NCI-H1092 treated with DMSO at 0.1 percent for 48 hours (cell line): Measurements from ENCODE around the gene TRHDE.

Source experiments
- DNase-seq: peaks from one replicate; lab custom pipeline; 2025; lab: John Stamatoyannopoulos, UW

Gene TRHDE

GRCh38 chr12:72318341-72318740, 46.2 kb downstream of the TRHDE start:
- DNase-seq = no peak

GRCh38 chr12:72323881-72324280, 51.7 kb downstream of the TRHDE start:
- no peak for DNase-seq

GRCh38 chr12:72330301-72330700, 58.1 kb downstream of the TRHDE start:
- no peak for DNase-seq

GRCh38 chr12:72330784-72331183, 58.6 kb downstream of the TRHDE start:
- no peak for DNase-seq

- no peak for DNase-seq
These were observed 65.2 kb downstream of the TRHDE start for GRCh38 chr12:72337382-72337781.

GRCh38 chr12:72337946-72338345, 65.8 kb downstream of the TRHDE start:
- no peak for DNase-seq

- DNase-seq = no peak
These were observed 66.3 kb downstream of the TRHDE start for GRCh38 chr12:72338437-72338836.

GRCh38 chr12:72346363-72346944, 74.3 kb downstream of the TRHDE start:
- peak; percentile 39 for DNase-seq

GRCh38 chr12:72349491-72349890, 77.3 kb downstream of the TRHDE start:
- DNase-seq = no peak

- DNase-seq = no peak
These were observed 87.2 kb downstream of the TRHDE start for GRCh38 chr12:72359416-72359815.

GRCh38 chr12:72365151-72365550, 93.0 kb downstream of the TRHDE start:
- DNase-seq = no peak

- no peak for DNase-seq
These were observed 94.1 kb downstream of the TRHDE start for GRCh38 chr12:72366255-72366654.

GRCh38 chr12:72368298-72368697, 96.1 kb downstream of the TRHDE start:
- DNase-seq = no peak

GRCh38 chr12:72368719-72369422, 96.7 kb downstream of the TRHDE start:
- DNase-seq = no peak

- no peak for DNase-seq
These were observed 97.3 kb downstream of the TRHDE start for GRCh38 chr12:72369423-72369959.

- DNase-seq = no peak
These were observed 108.3 kb downstream of the TRHDE start for GRCh38 chr12:72380441-72380840.

GRCh38 chr12:72388322-72388721, 116.2 kb downstream of the TRHDE start:
- DNase-seq = no peak

- no peak for DNase-seq
These were observed 118.0 kb downstream of the TRHDE start for GRCh38 chr12:72390146-72390545.

GRCh38 chr12:72406111-72406510, 133.9 kb downstream of the TRHDE start:
- no peak for DNase-seq

GRCh38 chr12:72432037-72432604, 160.0 kb downstream of the TRHDE start:
- no peak for DNase-seq

- no peak for DNase-seq
These were observed 161.1 kb downstream of the TRHDE start for GRCh38 chr12:72433298-72433697.

- no peak for DNase-seq
These were observed 162.8 kb downstream of the TRHDE start for GRCh38 chr12:72434999-72435398.

- no peak for DNase-seq
These were observed 170.0 kb downstream of the TRHDE start for GRCh38 chr12:72442217-72442616.
